Gastrocnemius medialis (tissue), 4 donors: ENCODE measurements around the gene SMURF2.

ENCODE experiments used
- CTCF ChIP-seq, 5 experiments: fragments of 450-650 bp in 3 of 5; fragments of 200-600 bp in 2 of 5; sonication (generic) in 2 of 5; IDR thresholded peaks in 4 of 5; conservative IDR thresholded peaks in 1 of 5; 1 replicate in 4 of 5; 2 replicates in 1 of 5; pipeline ENCODE4 v1.5.1; 2016 to 2019; ENCODE audit warnings: antibody characterized with exemption in 5 of 5, mild to moderate bottlenecking in 3 of 5, moderate library complexity in 3 of 5
- POLR2A ChIP-seq, 2 donors: fragments of 450-650 bp; IDR thresholded peaks; one replicate each; pipeline ENCODE4 v1.6.1; 2017; ENCODE audit warnings: antibody characterized with exemption in 2 of 2, mild to moderate bottlenecking in 2 of 2, moderate library complexity in 2 of 2

DNA sequence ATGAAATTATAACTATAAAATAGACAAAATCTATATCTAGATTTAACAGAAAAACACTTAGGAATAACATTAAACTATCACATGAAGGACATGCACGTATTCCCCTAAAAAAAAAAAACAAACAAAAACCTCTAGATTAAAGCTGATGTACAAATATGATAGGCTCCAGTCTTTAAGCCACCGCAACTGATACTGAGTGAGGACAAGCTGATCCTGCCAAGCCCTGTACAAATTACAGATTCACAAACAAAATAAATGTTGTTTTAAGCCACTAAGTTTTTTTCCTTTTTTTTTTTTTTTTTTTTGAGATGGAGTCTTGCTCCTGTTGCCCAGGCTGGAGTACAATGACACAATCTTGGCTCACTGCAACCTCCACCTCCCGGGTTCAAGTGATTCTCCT is 35.3 kb downstream of the SMURF2 start:
- TF ChIP-seq CTCF (IDR thresholded peaks at IDR 0.05 in 4 of 5, conservative IDR thresholded peaks at IDR 0.05 in 1 of 5), result no peak
- no peak for TF ChIP-seq POLR2A (IDR thresholded peaks at IDR 0.05)
